HepG2 (cell line): ENCODE measurements around the gene KCND3. TPM values are rescaled to one million over a fixed set of nuclear protein-coding genes. Genes with fewer than 3 reads are reported as not detected.
A peak's percentile ranks its signal among the peaks of the same experiment; 100 is the strongest.

Experiments used
- CREBL2 ChIP-seq: sonication (generic); formaldehyde crosslinking; IDR thresholded peaks from 2 replicates; pipeline ENCODE4 v1.8.1; 2023; ENCODE audit warnings: missing genetic modification reagents, mild to moderate bottlenecking, borderline replicate concordance
- DDIT3 ChIP-seq: sonication (generic); formaldehyde crosslinking; IDR thresholded peaks from 2 replicates; pipeline ENCODE4 v1.4.0; 2020; ENCODE audit warnings: mild to moderate bottlenecking, missing genetic modification reagents
- GTF2F1 ChIP-seq: fragments of 150-350 bp; IDR thresholded peaks from 2 replicates; pipeline ENCODE4 v1.6.1; 2014; ENCODE audit warnings: low read length
- HES4 ChIP-seq: sonication (generic); formaldehyde crosslinking; IDR thresholded peaks from 2 replicates; pipeline ENCODE4 v1.9.0; 2021; ENCODE audit warnings: mild to moderate bottlenecking, missing genetic modification reagents, borderline replicate concordance
- HNF4A ChIP-seq: sonication (generic); formaldehyde crosslinking; IDR thresholded peaks from 2 replicates; pipeline ENCODE4 v1.4.0; 2020; ENCODE audit warnings: missing genetic modification reagents
- JUND ChIP-seq: sonication (generic); formaldehyde crosslinking; IDR thresholded peaks from 2 replicates; pipeline ENCODE4 v1.8.0; 2022; ENCODE audit warnings: mild to moderate bottlenecking, missing genetic modification reagents
- PHF5A ChIP-seq: IDR thresholded peaks from one replicate; pipeline ENCODE4 v1.6.1; 2018; ENCODE audit warnings: low read depth, missing genetic modification reagents; ENCODE audit not compliant: unreplicated experiment
- RERE ChIP-seq: IDR thresholded peaks from 2 replicates; pipeline ENCODE4 v1.6.1; 2016; ENCODE audit warnings: low read depth, missing genetic modification reagents, missing compliant biosample characterization
- SSRP1 ChIP-seq: IDR thresholded peaks from 2 replicates; pipeline ENCODE4 v1.6.1; 2016; ENCODE audit warnings: control low read depth
- STAT5B ChIP-seq: sonication (generic); formaldehyde crosslinking; IDR thresholded peaks from 2 replicates; pipeline ENCODE4 v1.4.0; 2020; ENCODE audit warnings: missing genetic modification reagents
- TBL1XR1 ChIP-seq: fragments of 150-350 bp; IDR thresholded peaks from 2 replicates; pipeline ENCODE4 v1.6.1; 2014; ENCODE audit warnings: borderline replicate concordance, low read length; ENCODE audit not compliant: partially characterized antibody
- ZNF280B ChIP-seq: sonication (generic); formaldehyde crosslinking; IDR thresholded peaks from 2 replicates; pipeline ENCODE4 v1.5.0; 2020; ENCODE audit warnings: missing genetic modification reagents, mild to moderate bottlenecking, borderline replicate concordance
- ZNF292 ChIP-seq: sonication (generic); formaldehyde crosslinking; IDR thresholded peaks from 2 replicates; pipeline ENCODE4 v1.8.1; 2022; ENCODE audit warnings: mild to moderate bottlenecking, low read depth, missing genetic modification reagents, borderline replicate concordance
- ZNF33A ChIP-seq: sonication (generic); formaldehyde crosslinking; IDR thresholded peaks from 2 replicates; pipeline ENCODE4 v1.5.1; 2020; ENCODE audit warnings: missing genetic modification reagents, mild to moderate bottlenecking, moderate library complexity, borderline replicate concordance
- ZNF44 ChIP-seq: sonication (generic); formaldehyde crosslinking; IDR thresholded peaks from 2 replicates; pipeline ENCODE4 v1.5.1; 2020; ENCODE audit warnings: mild to moderate bottlenecking, missing genetic modification reagents
- ZNF710 ChIP-seq: sonication (generic); formaldehyde crosslinking; IDR thresholded peaks from 2 replicates; pipeline ENCODE4 v1.5.0; 2020; ENCODE audit warnings: mild to moderate bottlenecking, missing genetic modification reagents, borderline replicate concordance
- polyA plus RNA-seq, 8 experiments: library from polyadenylated mRNA; depleted of rRNA in 3 of 8; stranded (reverse) in 7 of 8; unstranded in 1 of 8; fragments of >200 nt; fragmentation: Illumina TruSeq in 4 of 8; extraction: Trizol in 4 of 8; gene quantifications; 2 replicates each; pipeline versions ENCODE4 v1.2.1 to v1.2.3, GENCODE V29; 2011 to 2016; ENCODE audit warnings: low read depth in 4 of 8, missing spikeins in 1 of 8, mixed read lengths in 1 of 8; ENCODE audit not compliant: insufficient read depth in 1 of 8
- total RNA-seq, 5 experiments: library from RNA; depleted of rRNA; stranded (reverse); fragments of >200 nt; fragmentation: Illumina TruSeq; extraction: Trizol; gene quantifications; 2 replicates each; pipeline ENCODE4 v1.2.3, GENCODE V29; 2016; ENCODE audit warnings: low read depth in 1 of 5

Gene KCND3
- total and polyA plus RNA-seq, 2 of the 13 experiments (the other 11 are each of a cell fraction or from before 2014, with no cell fraction given), result 0.04 TPM; not detected in 1

GRCh38 chr1:111733183-111733991 is 256.1 kb downstream of the KCND3 start (continued):
- TF ChIP-seq ZNF710 (CRISPR knock-in tag) (no peak), ZNF292 (peak; percentile 20; the same call in 1 of the 2 replicates), ZNF33A (CRISPR knock-in tag) (no peak), HES4 (no peak), CREBL2 (CRISPR knock-in tag) (no peak), RERE (CRISPR knock-in tag) (no peak), HNF4A (CRISPR knock-in tag) (peak; percentile 88), STAT5B (no peak), GTF2F1 (0 out of 2 replicates have a peak, but pooled peaks have one; percentile 46), PHF5A (CRISPR knock-in tag) (no peak), JUND (CRISPR knock-in tag) (peak; percentile 75), DDIT3 (CRISPR knock-in tag) (no peak), SSRP1 (CRISPR knock-in tag) (no peak), TBL1XR1 (no peak), ZNF280B (CRISPR knock-in tag) (no peak), ZNF44 (CRISPR knock-in tag) (no peak)
